Gastroesophageal sphincter (tissue), 4 donors: Measurements from ENCODE around the gene SGPL1. TPM values are rescaled to one million over a fixed set of nuclear protein-coding genes. Genes with fewer than 3 reads are reported as not detected.

Experiments
- ATAC-seq: fragments of 150-250 bp; one replicate; pipeline ENCODE4 v1.9.1; 2016; ENCODE audit warnings: mild to moderate bottlenecking, moderate library complexity
- H3K27ac ChIP-seq, 4 donors: fragments of 200-600 bp; sonication (generic) in 3 of 4; 1 replicate in 3 of 4; 2 replicates in 1 of 4; pipeline ENCODE4 v1.5.1; 2016 to 2019
- H3K27me3 ChIP-seq: fragments of 200-600 bp; sonication (generic); one replicate; pipeline ENCODE4 v1.5.1; 2019
- H3K36me3 ChIP-seq, 2 donors: fragments of 200-600 bp; sonication (generic); one replicate each; pipeline ENCODE4 v1.5.1; 2019; ENCODE audit warnings: control low read depth in 1 of 2
- H3K4me1 ChIP-seq, 3 donors: fragments of 200-600 bp; sonication (generic); 1 replicate in 2 of 3; 2 replicates in 1 of 3; pipeline ENCODE4 v1.5.1; 2016 to 2019; ENCODE audit warnings: control low read depth in 2 of 3
- H3K4me3 ChIP-seq, 2 donors: fragments of 200-600 bp; sonication (generic); one replicate each; pipeline ENCODE4 v1.5.1; 2019; ENCODE audit warnings: mild to moderate bottlenecking in 1 of 2, moderate library complexity in 1 of 2
- H3K9me3 ChIP-seq, 3 donors: fragments of 200-600 bp; sonication (generic); one replicate each; pipeline ENCODE4 v1.5.1; 2017 to 2019; ENCODE audit warnings: control low read depth in 2 of 3
- CTCF ChIP-seq, 4 experiments: fragments of 200-600 bp in 2 of 4; fragments of 450-650 bp in 2 of 4; sonication (generic) in 1 of 4; IDR thresholded peaks; one replicate each; pipeline ENCODE4 v1.5.1; 2017 to 2019; ENCODE audit warnings: antibody characterized with exemption in 4 of 4, mild to moderate bottlenecking in 2 of 4, moderate library complexity in 2 of 4
- EP300 ChIP-seq: sonication (generic); formaldehyde crosslinking; IDR thresholded peaks from one replicate; pipeline ENCODE4 v1.6.1; 2017; ENCODE audit warnings: antibody characterized with exemption, mild to moderate bottlenecking
- POLR2A ChIP-seq, 2 donors: fragments of 450-650 bp; IDR thresholded peaks; one replicate each; pipeline ENCODE4 v1.6.1; 2017; ENCODE audit warnings: antibody characterized with exemption in 2 of 2, mild to moderate bottlenecking in 2 of 2, moderate library complexity in 1 of 2
- POLR2AphosphoS5 ChIP-seq: sonication (generic); formaldehyde crosslinking; IDR thresholded peaks from one replicate; pipeline ENCODE4 v1.6.1; 2017; ENCODE audit warnings: antibody characterized with exemption
- WGBS, 2 donors: methylation state at CpG; one replicate each; pipeline ENCODE4 v1.1.5; 2018; ENCODE audit warnings: low coverage in 1 of 2; 5-methylcytosine and 5-hydroxymethylcytosine counted together
- total RNA-seq, 4 donors: library from RNA; depleted of rRNA; stranded (reverse); fragments of >200 nt; gene quantifications; one replicate each; pipeline ENCODE4 v1.1.0, GENCODE V29; 2016

Gene SGPL1
- total RNA-seq, 4 donors from 2014 or later = 23.0 to 28.1 (median 24.4) TPM

- Histone ChIP-seq H3K27me3 (no peaks in the 10 kb centered on the region), H3K9me3 (no peaks in the 10 kb centered on the region), H3K36me3 (no peaks in the 10 kb centered on the region), H3K4me1 (no peaks in the 10 kb centered on the region), H3K4me3 (no peak overlapping the region), H3K27ac (no peak overlapping the region)
- whole genome bisulfite sequencing, 2 donors = 87 to 91% methylated on average over 3 to 5 of the region's 8 CpGs
- TF ChIP-seq EP300 (no peak), POLR2AphosphoS5 (no peak), POLR2A (IDR thresholded peaks at IDR 0.05) (no peak), CTCF (IDR thresholded peaks at IDR 0.05) (no peak)
- ATAC-seq = no peak
Measured at GRCh38 chr10:70771311-70772194, 44.2 kb upstream of the SGPL1 start.

GRCh38 chr10:70772627-70773026 lies 43.1 kb upstream of the SGPL1 start:
- no peak for TF ChIP-seq POLR2AphosphoS5
- no peak for TF ChIP-seq EP300
- TF ChIP-seq POLR2A (IDR thresholded peaks at IDR 0.05) = no peak
- no peak for TF ChIP-seq CTCF (IDR thresholded peaks at IDR 0.05)
- H3K27me3 ChIP-seq = no peaks in the 10 kb centered on the region
- 91 to 92% methylated on average over 3 of the region's 4 CpGs for WGBS, 2 donors

GRCh38 chr10:70773461-70773860 lies 42.3 kb upstream of the SGPL1 start:
- no peaks in the 10 kb centered on the region for H3K9me3 ChIP-seq

More at GRCh38 chr10:70772627-70773026, 43.1 kb upstream of the SGPL1 start:
- no peak for ATAC-seq
- no peak overlapping the region for H3K27ac ChIP-seq
- no peak overlapping the region for H3K4me3 ChIP-seq
- no peaks in the 10 kb centered on the region for H3K36me3 ChIP-seq
- H3K9me3 ChIP-seq = no peaks in the 10 kb centered on the region
- no peaks in the 10 kb centered on the region for H3K4me1 ChIP-seq

GRCh38 chr10:70773965-70774809 lies 41.6 kb upstream of the SGPL1 start:
- H3K27ac ChIP-seq = no peak overlapping the region
- WGBS, 2 donors = 91 to 97% methylated on average over 6 to 9 of the region's 14 CpGs
- H3K36me3 ChIP-seq = no peaks in the 10 kb centered on the region
- H3K27me3 ChIP-seq = no peaks in the 10 kb centered on the region
- no peaks in the 10 kb centered on the region for H3K4me1 ChIP-seq
- TF ChIP-seq POLR2A (IDR thresholded peaks at IDR 0.05) (no peak), POLR2AphosphoS5 (no peak), EP300 (no peak), CTCF (IDR thresholded peaks at IDR 0.05) (no peak)
- H3K9me3 ChIP-seq = no peaks in the 10 kb centered on the region
- ATAC-seq = no peak
- no peak overlapping the region for H3K4me3 ChIP-seq

More at GRCh38 chr10:70773461-70773860, 42.3 kb upstream of the SGPL1 start:
- Histone ChIP-seq H3K4me3 (no peak overlapping the region), H3K27me3 (no peaks in the 10 kb centered on the region), H3K27ac (no peak overlapping the region), H3K36me3 (no peaks in the 10 kb centered on the region), H3K4me1 (no peaks in the 10 kb centered on the region)
- no peak for ATAC-seq
- 100% methylated on average over 5 of the region's 9 CpGs; no CpG with 5 or more reads in 1 of the 2 donors for WGBS, 2 donors
- TF ChIP-seq POLR2AphosphoS5 = no peak
- no peak for TF ChIP-seq CTCF (IDR thresholded peaks at IDR 0.05)
- no peak for TF ChIP-seq POLR2A (IDR thresholded peaks at IDR 0.05)
- no peak for TF ChIP-seq EP300
